NCI-H1436 (cell line): ENCODE measurements around the gene EEF2K.
"Not testable (repeated sequence)": the region's sequence is repeated elsewhere in the genome, so short reads cannot be mapped to it uniquely, and the experiment has no call there.

Source experiments
- DNase-seq: peaks from one replicate; lab custom pipeline; 2025; lab: John Stamatoyannopoulos, UW

Gene EEF2K

GRCh38 chr16:22296225-22297113 is 90.4 kb downstream of the EEF2K start:
- DNase-seq: no peak

DNA sequence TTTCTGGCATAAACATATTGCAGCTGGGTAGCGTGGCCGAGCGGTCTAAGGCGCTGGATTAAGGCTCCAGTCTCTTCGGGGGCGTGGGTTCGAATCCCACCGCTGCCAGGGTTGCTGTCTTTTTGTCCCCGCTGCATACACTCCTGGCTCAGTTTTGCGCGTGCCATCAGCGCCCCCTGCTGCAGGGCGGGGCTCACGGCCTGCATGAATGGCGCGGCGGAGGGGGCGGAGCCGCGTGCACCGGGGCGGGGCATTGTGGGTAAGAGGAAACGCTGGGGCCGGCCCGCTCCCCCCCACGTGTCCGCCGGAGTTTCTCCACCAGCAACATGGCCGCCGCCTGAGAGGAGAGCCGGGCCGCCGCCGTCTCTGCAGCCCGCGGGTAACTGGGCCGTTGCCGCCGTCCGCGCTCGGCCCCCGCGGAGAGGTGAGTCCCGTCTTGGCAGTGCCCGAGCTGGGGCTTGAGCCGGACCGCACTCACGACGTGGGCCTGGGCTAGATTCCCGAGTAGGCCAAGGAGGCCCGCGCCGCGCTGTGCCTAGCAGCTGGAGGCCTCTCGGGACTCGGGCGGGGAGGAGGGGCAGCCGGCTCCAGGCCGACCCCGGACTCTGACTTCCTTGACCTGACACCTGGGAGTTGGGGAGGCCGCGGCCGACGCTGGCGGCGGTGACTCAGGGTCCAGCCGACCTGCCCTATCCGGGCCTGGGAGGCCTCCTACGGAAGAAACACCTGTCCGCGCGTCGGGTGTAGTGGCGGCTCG is 91.2 kb downstream of the EEF2K start, which contains the start of gene POLR3E:
POLR3E (plus strand) TSS at position 296 of the 757 bp plus-strand sequence. CDS start 5,560 bp downstream, outside the sequence.
- DNase-seq: peak; percentile 95

DNA sequence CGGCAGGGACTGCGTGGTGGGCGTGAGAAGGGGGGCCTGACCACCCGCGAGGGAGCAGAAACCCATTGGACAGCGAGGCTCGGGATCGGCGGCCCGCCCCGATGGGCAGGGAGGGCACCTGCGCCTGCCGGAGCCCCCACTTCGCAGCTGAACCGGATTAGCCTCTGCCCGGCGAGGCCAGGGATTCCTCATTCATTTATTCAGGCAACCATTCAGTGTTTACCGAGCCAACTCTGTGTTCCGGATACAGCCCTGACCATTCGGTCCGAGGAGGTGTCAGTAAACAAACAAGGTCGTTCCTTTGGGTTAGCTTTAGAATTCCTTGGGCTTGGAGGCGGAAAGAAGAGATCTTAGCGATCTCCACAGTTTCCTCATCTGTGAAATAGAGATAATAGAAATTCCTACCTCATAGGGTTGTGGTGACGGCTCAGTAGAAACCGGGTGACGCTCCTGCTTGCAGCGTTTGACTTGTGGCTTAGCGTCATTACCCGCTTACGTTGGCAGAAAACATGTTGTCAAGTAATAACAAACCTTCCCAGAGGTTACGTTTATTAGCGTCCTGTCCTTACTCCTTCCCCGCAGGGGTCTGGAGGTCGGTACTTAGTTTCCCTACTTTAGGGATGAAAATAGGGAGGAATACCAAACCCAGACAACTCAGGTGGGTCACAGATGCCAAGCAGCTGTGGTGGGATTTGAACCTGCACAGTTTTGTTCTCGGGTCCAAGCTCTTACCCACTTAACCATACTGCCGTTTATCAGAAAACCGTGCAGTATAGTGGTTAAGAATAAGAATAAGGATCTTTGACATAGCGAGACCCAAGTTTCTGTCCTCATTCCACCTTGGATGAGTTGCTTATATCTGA is 92.0 kb downstream of the EEF2K start:
- peak; percentile 87 for DNase-seq

DNA sequence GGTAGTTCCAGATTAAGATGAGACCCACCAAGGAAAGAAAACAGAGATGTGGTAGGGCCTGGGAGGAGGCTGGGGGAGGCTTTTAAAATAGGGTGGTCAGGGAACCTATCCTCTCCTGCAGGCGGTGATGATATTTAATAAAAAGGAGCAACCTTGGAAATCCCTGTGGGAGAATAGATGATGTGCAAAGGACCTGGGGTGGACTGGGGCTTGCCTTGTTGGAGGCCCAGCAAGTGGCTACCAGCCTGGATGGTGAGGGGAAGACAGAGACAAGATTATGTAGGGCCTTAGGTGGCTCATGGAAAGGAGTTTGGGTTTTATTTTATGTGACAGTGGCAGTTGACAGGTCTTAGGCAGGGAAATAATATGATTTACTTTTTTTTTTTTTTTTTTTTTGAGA is 93.0 kb downstream of the EEF2K start:
- DNase-seq: no peak

GRCh38 chr16:22300427-22301071 is 94.5 kb downstream of the EEF2K start:
- no peak for DNase-seq

DNA sequence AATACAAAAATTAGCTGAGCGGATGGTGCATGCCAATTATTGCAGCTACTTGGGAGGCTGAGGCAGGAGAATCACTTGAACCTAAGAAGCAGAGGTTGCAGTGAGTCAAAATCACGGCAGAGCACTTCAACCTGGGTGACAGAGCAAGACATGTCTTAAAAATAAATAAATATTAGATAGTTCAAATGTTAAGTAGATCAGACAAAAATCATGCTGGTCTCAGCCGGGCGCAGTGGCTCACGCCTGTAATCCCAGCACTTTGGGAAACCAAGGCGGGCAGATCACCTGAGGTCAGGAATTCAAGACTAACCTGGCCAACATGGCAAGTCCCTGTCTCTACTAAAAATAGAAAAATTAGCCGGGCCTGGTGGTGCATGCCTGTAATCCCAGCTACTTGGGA is 95.3 kb downstream of the EEF2K start:
- not testable (repeated sequence) for DNase-seq

DNA sequence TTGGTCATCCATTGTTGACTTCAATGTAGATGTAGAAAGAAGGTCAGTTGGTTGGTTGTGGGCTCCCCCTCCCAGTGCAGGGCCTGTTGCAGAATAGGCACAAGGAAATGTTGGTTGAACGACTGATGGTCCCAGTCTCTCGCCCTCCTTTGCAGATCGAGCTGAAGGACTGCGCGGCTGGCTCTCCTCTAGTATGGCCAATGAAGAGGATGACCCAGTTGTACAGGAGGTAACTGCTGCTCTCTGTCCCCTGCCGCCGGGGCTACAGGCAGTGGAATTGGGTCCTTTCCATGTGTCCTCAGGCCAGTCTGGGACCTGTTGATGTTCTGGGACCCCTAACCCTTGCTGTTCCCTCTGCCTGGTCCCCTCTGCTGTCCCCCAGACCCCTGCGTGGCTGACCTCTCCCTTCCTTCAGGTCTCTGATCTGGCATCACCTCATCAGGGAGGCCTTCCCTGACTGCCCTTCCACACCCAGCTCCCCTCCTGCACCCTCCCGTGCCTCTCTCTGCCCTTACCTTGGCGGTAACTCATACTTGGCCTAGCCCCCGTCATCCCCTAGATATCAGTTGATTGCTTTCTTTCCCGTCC is 96.8 kb downstream of the EEF2K start:
- no peak for DNase-seq

GRCh38 chr16:22304411-22304810 is 98.3 kb downstream of the EEF2K start:
- DNase-seq: no peak

DNA sequence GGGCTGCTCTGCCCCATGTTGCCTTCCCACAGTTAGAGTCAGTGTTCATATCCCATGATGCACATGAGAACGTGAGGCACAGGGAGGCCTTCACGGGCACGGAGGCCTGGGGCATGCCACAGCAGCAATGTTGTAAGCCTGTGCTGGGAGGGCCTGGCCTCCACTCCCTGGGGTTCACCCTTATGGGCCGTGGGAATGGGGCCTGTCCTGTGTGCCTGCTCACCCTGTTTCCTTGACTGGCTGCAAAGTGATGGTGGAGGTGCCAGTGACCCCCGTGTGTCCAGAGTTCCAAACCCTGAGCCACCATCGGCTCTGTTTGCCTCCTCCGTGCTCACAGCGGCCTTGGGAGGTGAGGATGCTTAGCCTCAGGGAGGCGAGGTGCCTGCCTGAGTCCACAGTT is 100.7 kb downstream of the EEF2K start:
- DNase-seq: no peak

- DNase-seq: no peak
Observed at GRCh38 chr16:22307838-22308237, 101.8 kb downstream of the EEF2K start.

GRCh38 chr16:22308824-22309520 is 102.9 kb downstream of the EEF2K start:
- DNase-seq: no peak

GRCh38 chr16:22311520-22311919 is 105.4 kb downstream of the EEF2K start:
- DNase-seq: no peak

- no peak for DNase-seq
Observed at GRCh38 chr16:22312897-22313781, 107.1 kb downstream of the EEF2K start.

DNA sequence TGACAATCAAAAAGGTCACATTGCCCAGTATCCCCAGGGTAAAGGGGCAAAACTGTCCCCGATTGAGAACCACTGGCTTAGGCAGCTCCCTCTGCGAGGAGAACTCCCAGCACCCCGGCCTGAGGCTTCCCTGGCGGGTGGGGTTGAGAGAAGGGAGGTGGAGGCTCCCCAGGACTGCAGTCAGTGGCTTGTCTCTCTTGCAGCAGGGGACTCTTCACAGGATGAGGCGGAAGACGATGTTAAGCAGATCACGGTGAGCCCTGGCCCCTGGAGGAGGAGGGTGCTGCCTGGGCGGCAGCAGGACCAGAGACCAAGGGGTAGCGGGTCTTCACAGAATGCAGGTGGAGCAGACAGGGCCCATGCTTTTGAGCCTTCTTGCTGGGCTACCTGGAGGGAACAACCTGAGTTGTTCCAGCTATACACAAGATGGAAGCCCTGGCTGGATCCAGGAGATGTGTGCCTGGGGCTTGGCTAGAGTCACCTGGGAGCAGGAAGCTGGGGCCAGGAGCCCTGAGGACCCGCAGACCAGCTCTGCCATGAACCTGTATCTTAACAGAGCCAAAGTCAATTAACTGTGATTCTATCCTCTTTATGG is 107.9 kb downstream of the EEF2K start:
- no peak for DNase-seq

DNA sequence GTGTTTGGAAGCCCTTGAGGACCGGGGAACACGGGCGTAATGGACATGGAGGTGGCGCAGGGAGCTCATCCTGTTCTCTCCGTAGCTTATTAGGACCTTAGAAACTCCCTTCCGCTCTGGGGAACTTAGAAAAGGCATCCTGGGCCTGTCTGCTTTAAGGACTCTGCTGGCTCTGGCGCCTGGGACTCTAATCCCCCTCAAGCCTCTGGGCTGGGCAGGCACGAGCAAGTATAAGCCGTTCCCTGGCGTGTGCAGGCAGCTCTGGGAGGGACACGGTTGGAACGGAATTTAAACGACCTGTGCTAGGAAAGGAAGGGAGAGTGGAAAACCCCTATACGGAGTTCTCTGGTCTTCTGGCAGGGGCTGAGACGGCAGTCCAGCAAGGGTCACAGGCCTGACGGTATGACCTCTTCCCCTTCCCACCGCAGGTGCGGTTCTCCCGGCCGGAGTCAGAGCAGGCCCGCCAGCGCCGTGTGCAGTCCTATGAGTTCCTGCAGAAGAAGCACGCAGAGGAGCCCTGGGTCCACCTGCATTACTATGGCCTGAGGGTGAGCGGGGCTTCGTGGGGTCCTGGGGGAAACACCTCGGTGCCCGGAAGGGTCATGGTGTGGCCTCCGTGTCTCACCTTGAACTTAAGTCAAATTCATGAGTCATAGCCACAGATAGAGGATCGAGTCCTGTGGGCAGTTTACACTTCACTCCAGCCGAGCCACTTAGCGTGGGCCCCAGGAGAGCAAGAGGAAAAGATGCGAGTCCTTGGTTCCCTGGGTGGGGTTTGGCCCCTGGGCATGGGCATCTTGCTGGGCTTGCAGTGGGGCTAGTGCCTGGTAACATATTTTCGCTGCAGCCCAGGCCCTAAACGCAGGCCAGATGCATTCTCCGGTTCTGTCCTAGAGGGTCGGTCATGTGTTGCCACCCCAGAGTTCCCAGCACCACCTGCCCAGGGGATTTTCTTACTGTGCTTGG is 108.9 kb downstream of the EEF2K start:
- no peak for DNase-seq

- DNase-seq: no peak
Observed at GRCh38 chr16:22315979-22316378, 109.9 kb downstream of the EEF2K start.

GRCh38 chr16:22316411-22316811 is 110.3 kb downstream of the EEF2K start:
- no peak for DNase-seq

DNA sequence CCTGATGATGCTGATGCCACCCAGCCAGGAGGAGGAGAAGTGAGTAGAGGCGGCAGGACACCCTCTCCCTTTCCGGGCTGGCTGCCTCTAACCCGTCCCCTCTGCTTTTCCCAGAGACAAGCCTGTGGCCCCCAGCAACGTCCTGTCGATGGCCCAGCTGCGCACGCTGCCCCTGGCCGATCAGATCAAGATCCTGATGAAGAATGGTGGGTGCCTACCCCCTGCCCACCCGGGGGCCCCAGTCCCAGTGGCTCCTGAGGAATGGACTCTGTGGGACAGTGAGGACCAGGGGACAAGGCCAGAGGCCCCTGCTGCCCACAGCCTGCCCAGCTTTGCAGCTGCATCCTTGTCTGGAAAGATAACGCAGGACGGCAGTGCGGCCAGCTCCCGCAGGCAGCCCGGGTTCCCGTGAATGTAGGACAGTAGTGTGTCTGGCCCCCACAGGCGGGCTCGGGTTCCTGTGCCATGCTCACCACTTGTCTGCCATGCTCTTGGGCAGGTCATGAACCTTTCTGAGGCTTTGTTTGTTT is 111.0 kb downstream of the EEF2K start:
- DNase-seq: no peak
